ENCODE data around the gene CYFIP1. TPM values are rescaled to one million over a fixed set of nuclear protein-coding genes. Genes with fewer than 3 reads are reported as not detected.

CYFIP1 gene
- total and polyA plus RNA-seq, 4 donors: 27.0 to 136 (median 86.7) TPM

GRCh38 chr15:22927761-22928160 is 52.4 kb downstream of the CYFIP1 start:
- Histone ChIP-seq H3K36me3 (ENCODE audit: control insufficient read depth in 4 of 4, insufficient read depth in 4 of 4, low read length in 4 of 4) (peaks cover under 1 to 28% (median 14%) of the 10 kb centered on the region in 4 donors), H3K27ac (ENCODE audit: low read depth in 1 of 2, low read length in 1 of 2) (no peak overlapping the region), H3K4me3 (no peak overlapping the region), H3K27me3 (ENCODE audit: control insufficient read depth in 3 of 3, insufficient read depth in 3 of 3, low read length in 2 of 3) (no peaks in the 10 kb centered on the region), H3K9me3 (ENCODE audit: control insufficient read depth in 4 of 4, insufficient read depth in 3 of 4, low read length in 3 of 4) (no peaks in the 10 kb centered on the region), H3K9ac (ENCODE audit: insufficient read depth in 1 of 2, low read length in 2 of 2) (no peak overlapping the region), H3K4me1 (ENCODE audit: control insufficient read depth in 5 of 5, insufficient read depth in 5 of 5, low read length in 5 of 5) (no peaks in the 10 kb centered on the region)
- TF ChIP-seq, protein P1, sequence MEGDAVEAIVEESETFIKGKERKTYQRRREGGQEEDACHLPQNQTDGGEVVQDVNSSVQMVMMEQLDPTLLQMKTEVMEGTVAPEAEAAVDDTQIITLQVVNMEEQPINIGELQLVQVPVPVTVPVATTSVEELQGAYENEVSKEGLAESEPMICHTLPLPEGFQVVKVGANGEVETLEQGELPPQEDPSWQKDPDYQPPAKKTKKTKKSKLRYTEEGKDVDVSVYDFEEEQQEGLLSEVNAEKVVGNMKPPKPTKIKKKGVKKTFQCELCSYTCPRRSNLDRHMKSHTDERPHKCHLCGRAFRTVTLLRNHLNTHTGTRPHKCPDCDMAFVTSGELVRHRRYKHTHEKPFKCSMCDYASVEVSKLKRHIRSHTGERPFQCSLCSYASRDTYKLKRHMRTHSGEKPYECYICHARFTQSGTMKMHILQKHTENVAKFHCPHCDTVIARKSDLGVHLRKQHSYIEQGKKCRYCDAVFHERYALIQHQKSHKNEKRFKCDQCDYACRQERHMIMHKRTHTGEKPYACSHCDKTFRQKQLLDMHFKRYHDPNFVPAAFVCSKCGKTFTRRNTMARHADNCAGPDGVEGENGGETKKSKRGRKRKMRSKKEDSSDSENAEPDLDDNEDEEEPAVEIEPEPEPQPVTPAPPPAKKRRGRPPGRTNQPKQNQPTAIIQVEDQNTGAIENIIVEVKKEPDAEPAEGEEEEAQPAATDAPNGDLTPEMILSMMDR (IDR thresholded peaks at IDR 0.05; ENCODE audit: control extremely low read depth, extremely low read depth): no peak
- 97 to 98% methylated on average over 25 of the region's 25 CpGs for WGBS, 2 donors
- ATAC-seq (ENCODE audit: insufficient read depth, low FRiP score): no peak
- DNase-seq: no peak

DNA sequence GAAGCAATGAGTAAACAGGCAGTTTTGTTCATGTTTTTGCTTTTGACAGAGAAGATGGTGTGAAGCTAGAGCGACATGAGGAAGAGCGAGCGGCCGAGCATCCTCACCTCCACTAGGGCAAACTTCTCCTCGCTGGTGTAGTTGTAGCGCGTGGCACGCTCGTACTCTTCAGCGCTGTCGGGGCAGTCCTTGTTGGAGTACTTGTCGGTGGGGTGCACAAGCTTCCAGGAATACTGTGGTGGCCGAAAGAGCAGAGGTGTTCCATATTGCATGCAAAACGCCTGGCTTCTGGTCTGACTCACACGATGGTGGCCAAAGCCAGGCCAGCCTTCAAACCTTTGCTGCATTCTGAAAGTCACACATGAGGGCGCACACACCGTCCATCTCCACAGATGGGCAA is 54.3 kb downstream of the CYFIP1 start:
- DNase-seq (no peak), ATAC-seq (ENCODE audit: insufficient read depth, low FRiP score) (no peak)
- Histone ChIP-seq H3K27ac (ENCODE audit: low read depth in 1 of 2, low read length in 1 of 2) (no peak overlapping the region), H3K4me1 (ENCODE audit: control insufficient read depth in 5 of 5, insufficient read depth in 5 of 5, low read length in 5 of 5) (no peaks in the 10 kb centered on the region), H3K9ac (ENCODE audit: insufficient read depth in 1 of 2, low read length in 2 of 2) (no peak overlapping the region), H3K36me3 (ENCODE audit: control insufficient read depth in 4 of 4, insufficient read depth in 4 of 4, low read length in 4 of 4) (peaks cover 0 to 22% (median 15%) of the 10 kb centered on the region in 4 donors), H3K27me3 (ENCODE audit: control insufficient read depth in 3 of 3, insufficient read depth in 3 of 3, low read length in 2 of 3) (no peaks in the 10 kb centered on the region), H3K4me3 (no peak overlapping the region), H3K9me3 (ENCODE audit: control insufficient read depth in 4 of 4, insufficient read depth in 3 of 4, low read length in 3 of 4) (no peaks in the 10 kb centered on the region)
- 94 to 98% methylated on average over 17 of the region's 17 CpGs for WGBS, 2 donors
- TF ChIP-seq, protein P1 (IDR thresholded peaks at IDR 0.05; ENCODE audit: control extremely low read depth, extremely low read depth): no peak

DNA sequence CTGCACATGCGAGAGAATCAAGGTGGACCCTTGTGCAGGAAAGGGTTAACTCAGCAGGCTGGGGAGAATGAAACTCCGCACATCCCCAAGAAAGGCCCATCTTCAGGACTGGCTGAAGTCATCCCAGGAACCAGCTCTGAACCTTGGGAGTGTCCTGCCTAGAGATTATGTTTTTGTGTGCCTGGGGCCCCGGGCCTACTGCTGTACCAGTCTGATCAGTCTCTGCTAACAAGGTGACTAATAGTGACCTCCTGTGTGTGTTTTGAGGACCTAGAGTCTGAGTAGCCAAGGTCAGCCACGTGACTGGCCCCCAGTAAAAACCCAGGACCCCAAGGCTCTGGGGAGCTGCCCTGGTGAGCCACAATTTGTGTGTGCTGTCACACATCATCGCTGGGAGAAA is 58.2 kb downstream of the CYFIP1 start:
- Histone ChIP-seq H3K9ac (ENCODE audit: insufficient read depth in 1 of 2, low read length in 2 of 2) (no peak overlapping the region), H3K4me3 (no peak overlapping the region), H3K4me1 (ENCODE audit: control insufficient read depth in 5 of 5, insufficient read depth in 5 of 5, low read length in 5 of 5) (no peaks in the 10 kb centered on the region), H3K27me3 (ENCODE audit: control insufficient read depth in 3 of 3, insufficient read depth in 3 of 3, low read length in 2 of 3) (no peaks in the 10 kb centered on the region), H3K27ac (ENCODE audit: low read depth in 1 of 2, low read length in 1 of 2) (no peak overlapping the region), H3K36me3 (ENCODE audit: control insufficient read depth in 4 of 4, insufficient read depth in 4 of 4, low read length in 4 of 4) (peaks cover 0 to 33% (median 28%) of the 10 kb centered on the region in 4 donors), H3K9me3 (ENCODE audit: control insufficient read depth in 4 of 4, insufficient read depth in 3 of 4, low read length in 3 of 4) (no peaks in the 10 kb centered on the region)
- ATAC-seq (ENCODE audit: insufficient read depth, low FRiP score): no peak
- TF ChIP-seq, protein P1 (IDR thresholded peaks at IDR 0.05; ENCODE audit: control extremely low read depth, extremely low read depth): no peak
- WGBS, 2 donors: 92 to 95% methylated on average over 5 of the region's 5 CpGs
- DNase-seq: no peak

DNA sequence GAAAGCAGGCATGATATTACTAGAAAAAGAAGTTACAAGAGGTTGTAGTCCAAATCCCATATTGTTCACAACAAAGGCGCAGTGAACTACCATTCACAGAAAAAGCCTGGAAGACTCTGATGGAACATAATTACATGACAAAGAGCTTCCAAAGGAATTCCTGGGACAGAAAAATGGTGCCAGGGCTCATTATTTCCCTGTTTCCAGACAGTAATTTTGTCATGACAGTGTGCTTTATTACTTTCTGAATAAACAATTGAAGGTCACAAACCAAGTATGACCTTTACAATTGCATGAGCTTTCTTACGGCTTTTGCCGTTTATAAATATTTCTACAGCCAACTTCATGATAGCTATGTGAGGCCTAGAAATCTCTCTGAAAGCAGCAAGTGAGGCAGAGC is 61.0 kb downstream of the CYFIP1 start:
- Histone ChIP-seq H3K27ac (ENCODE audit: low read depth in 1 of 2, low read length in 1 of 2) (no peak overlapping the region), H3K4me1 (ENCODE audit: control insufficient read depth in 5 of 5, insufficient read depth in 5 of 5, low read length in 5 of 5) (no peaks in the 10 kb centered on the region), H3K9me3 (ENCODE audit: control insufficient read depth in 4 of 4, insufficient read depth in 3 of 4, low read length in 3 of 4) (no peaks in the 10 kb centered on the region), H3K4me3 (no peak overlapping the region), H3K36me3 (ENCODE audit: control insufficient read depth in 4 of 4, insufficient read depth in 4 of 4, low read length in 4 of 4) (peaks cover 0 to 43% (median 35%) of the 10 kb centered on the region in 4 donors), H3K9ac (ENCODE audit: insufficient read depth in 1 of 2, low read length in 2 of 2) (no peak overlapping the region), H3K27me3 (ENCODE audit: control insufficient read depth in 3 of 3, insufficient read depth in 3 of 3, low read length in 2 of 3) (no peaks in the 10 kb centered on the region)
- WGBS, 2 donors: 74 to 90% methylated on average over 3 of the region's 3 CpGs
- ATAC-seq (ENCODE audit: insufficient read depth, low FRiP score) (no peak), DNase-seq (no peak)
- TF ChIP-seq, protein P1 (IDR thresholded peaks at IDR 0.05; ENCODE audit: control extremely low read depth, extremely low read depth): no peak
